IPS-18c (cell line): ENCODE data around the gene ZNF766.
"Not testable (repeated sequence)": the region's sequence is repeated elsewhere in the genome, so short reads cannot be mapped to it uniquely, and the experiment has no call there.

ENCODE experiments used
- H3K4me3 ChIP-seq: 2 replicates; pipeline ENCODE4 v1.7.0; 2013; ENCODE audit warnings: low read depth, mild to moderate bottlenecking, low read length, moderate library complexity; ENCODE audit not compliant: insufficient read depth
- H3K9me3 ChIP-seq: one replicate; pipeline ENCODE4 v1.6.1; 2013; ENCODE audit warnings: mild to moderate bottlenecking, low read length, moderate library complexity; ENCODE audit not compliant: control insufficient read depth, insufficient read depth

ZNF766 gene

GRCh38 chr19:52336791-52337381 is 67.5 kb downstream of the ZNF766 start:
- Histone ChIP-seq H3K9me3 (no peaks in the 10 kb centered on the region), H3K4me3 (peak overlapping the region; percentile 97)

GRCh38 chr19:52339022-52339421 is 69.6 kb downstream of the ZNF766 start:
- H3K9me3 ChIP-seq, H3K4me3 ChIP-seq: not testable (repeated sequence)

GRCh38 chr19:52343548-52343947 is 74.2 kb downstream of the ZNF766 start:
- Histone ChIP-seq H3K9me3 (peaks cover 5% of the 10 kb centered on the region), H3K4me3 (no peak overlapping the region)

DNA sequence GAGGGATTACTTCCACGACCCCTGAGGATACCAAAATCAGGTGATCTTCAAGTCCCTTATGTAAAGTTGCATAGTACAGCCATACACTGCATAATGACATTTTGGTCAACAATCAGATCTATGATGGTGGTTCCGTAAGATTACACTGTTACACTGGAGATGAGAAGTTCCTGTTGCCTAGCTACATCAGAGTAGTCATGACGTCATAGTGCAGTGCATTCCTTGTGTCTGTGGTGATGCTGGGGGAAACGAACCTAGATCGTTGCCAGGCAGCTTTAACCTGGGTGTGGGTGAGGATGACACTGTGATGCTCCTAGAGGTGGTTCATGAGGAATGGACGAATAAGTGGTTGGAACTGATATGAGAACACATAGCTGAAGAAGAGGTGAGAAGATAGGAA is 75.8 kb downstream of the ZNF766 start:
- H3K4me3 ChIP-seq = no peak overlapping the region
- peaks cover 5% of the 10 kb centered on the region for H3K9me3 ChIP-seq
